Measurements from ENCODE around the gene DIP2A.

The DIP2A gene

GRCh38 chr21:46596201-46596600 is 137.5 kb downstream of the DIP2A start:
- DNase-seq (ENCODE audit: low spot score) = no peak

- no peak for DNase-seq (ENCODE audit: low spot score)
Measured at GRCh38 chr21:46597031-46597430, 138.3 kb downstream of the DIP2A start.

- no peak for DNase-seq (ENCODE audit: low spot score)
Measured at GRCh38 chr21:46597896-46598343, 139.2 kb downstream of the DIP2A start.

- DNase-seq (ENCODE audit: low spot score) = peak; percentile 95
Measured at GRCh38 chr21:46598581-46599572, 140.2 kb downstream of the DIP2A start.

- no peak for DNase-seq (ENCODE audit: low spot score)
Measured at GRCh38 chr21:46600305-46600704, 141.6 kb downstream of the DIP2A start.

- DNase-seq (ENCODE audit: low spot score) = no peak
Measured at GRCh38 chr21:46600978-46601377, 142.3 kb downstream of the DIP2A start.

- DNase-seq (ENCODE audit: low spot score) = no peak
Measured at GRCh38 chr21:46603228-46603627, 144.5 kb downstream of the DIP2A start.

- no peak for DNase-seq (ENCODE audit: low spot score)
Measured at GRCh38 chr21:46604329-46604974, 145.8 kb downstream of the DIP2A start.

GRCh38 chr21:46604975-46605766 is 146.5 kb downstream of the DIP2A start, which contains the start of gene S100B:
S100B (minus strand) TSS chr21:46605082; CDS start chr21:46602415, 2,667 bp downstream.
- no peak for DNase-seq (ENCODE audit: low spot score)

- DNase-seq (ENCODE audit: low spot score) = no peak
Measured at GRCh38 chr21:46605767-46606426, 147.2 kb downstream of the DIP2A start.

- DNase-seq (ENCODE audit: low spot score) = no peak
Measured at GRCh38 chr21:46606427-46606813, 147.7 kb downstream of the DIP2A start.

- no peak for DNase-seq (ENCODE audit: low spot score)
Measured at GRCh38 chr21:46607636-46608035, 148.9 kb downstream of the DIP2A start.

- no peak for DNase-seq (ENCODE audit: low spot score)
Measured at GRCh38 chr21:46608672-46609111, 150.0 kb downstream of the DIP2A start.

GRCh38 chr21:46610018-46610701 is 151.5 kb downstream of the DIP2A start:
- DNase-seq (ENCODE audit: low spot score) = no peak

GRCh38 chr21:46613391-46613790 is 154.7 kb downstream of the DIP2A start:
- DNase-seq (ENCODE audit: low spot score) = no peak

- no peak for DNase-seq (ENCODE audit: low spot score)
Measured at GRCh38 chr21:46616050-46616449, 157.4 kb downstream of the DIP2A start.

- DNase-seq (ENCODE audit: low spot score) = no peak
Measured at GRCh38 chr21:46616656-46617055, 158.0 kb downstream of the DIP2A start.

GRCh38 chr21:46617267-46618051 is 158.8 kb downstream of the DIP2A start:
- DNase-seq (ENCODE audit: low spot score) = no peak

GRCh38 chr21:46618738-46619379 is 160.2 kb downstream of the DIP2A start:
- DNase-seq (ENCODE audit: low spot score) = no peak

Data from kidney capillary endothelial cell (primary cell).